ENCODE measurements around the gene MTA3. TPM values are rescaled to one million over a fixed set of nuclear protein-coding genes. Genes with fewer than 3 reads are reported as not detected.

The MTA3 gene
- polyA plus RNA-seq, 3 donors: 2.0 to 4.5 (median 2.2) TPM

GRCh38 chr2:42601076-42601475 is 32.6 kb downstream of the MTA3 start:
- Histone ChIP-seq H3K9ac (ENCODE audit: insufficient read depth, low read length, poor library complexity, severe bottlenecking) (no peak overlapping the region), H3K27ac (ENCODE audit: low read depth in 1 of 2, low read length in 2 of 2) (no peak overlapping the region), H2AFZ (ENCODE audit: insufficient read depth, low read depth, low read length, poor library complexity, severe bottlenecking) (no peak overlapping the region), H3K9me3 (replicated peaks in 1 of 2; ENCODE audit: control insufficient read depth in 1 of 2, insufficient read depth in 1 of 2, low read length in 2 of 2) (no peaks in the 10 kb centered on the region), H3K4me2 (replicated peaks; ENCODE audit: extremely low read depth, low read length, poor library complexity, severe bottlenecking) (no peak overlapping the region), H3K4me3 (replicated peaks in 1 of 3; ENCODE audit: low read depth in 2 of 3, low read length in 3 of 3) (no peak overlapping the region), H3K27me3 (ENCODE audit: control insufficient read depth in 2 of 2, insufficient read depth in 2 of 2, low read length in 2 of 2) (no peaks in the 10 kb centered on the region), H3K36me3 (replicated peaks in 1 of 2; ENCODE audit: control insufficient read depth in 1 of 2, insufficient read depth in 2 of 2, low read length in 2 of 2) (no peaks in the 10 kb centered on the region), H3K4me1 (ENCODE audit: control insufficient read depth in 1 of 2, insufficient read depth in 2 of 2, low read length in 2 of 2) (peaks cover 0 to 5% of the 10 kb centered on the region in 2 donors), H3K79me2 (ENCODE audit: insufficient read depth, low read length) (no peaks in the 10 kb centered on the region), H4K20me1 (ENCODE audit: insufficient read depth, low read length) (no peaks in the 10 kb centered on the region)
- Mint-ChIP-seq H3K4me1 (peaks cover 7% of the 10 kb centered on the region), H3K27ac (no peak overlapping the region), H3K9me3 (no peaks in the 10 kb centered on the region), H3K27me3 (ENCODE audit: low read depth in 3 of 3) (no peaks in the 10 kb centered on the region), H3K4me3 (no peak overlapping the region), H3K36me3 (no peaks in the 10 kb centered on the region)
- intact Hi-C loops (cut with micrococcal nuclease): no loop called here
- no peak for TF ChIP-seq CTCF (IDR thresholded peaks at IDR 0.05)
- DNase-seq: no peak
- 100% methylated on average over 1 of the region's 3 CpGs for WGBS (ENCODE audit: insufficient coverage)

DNA sequence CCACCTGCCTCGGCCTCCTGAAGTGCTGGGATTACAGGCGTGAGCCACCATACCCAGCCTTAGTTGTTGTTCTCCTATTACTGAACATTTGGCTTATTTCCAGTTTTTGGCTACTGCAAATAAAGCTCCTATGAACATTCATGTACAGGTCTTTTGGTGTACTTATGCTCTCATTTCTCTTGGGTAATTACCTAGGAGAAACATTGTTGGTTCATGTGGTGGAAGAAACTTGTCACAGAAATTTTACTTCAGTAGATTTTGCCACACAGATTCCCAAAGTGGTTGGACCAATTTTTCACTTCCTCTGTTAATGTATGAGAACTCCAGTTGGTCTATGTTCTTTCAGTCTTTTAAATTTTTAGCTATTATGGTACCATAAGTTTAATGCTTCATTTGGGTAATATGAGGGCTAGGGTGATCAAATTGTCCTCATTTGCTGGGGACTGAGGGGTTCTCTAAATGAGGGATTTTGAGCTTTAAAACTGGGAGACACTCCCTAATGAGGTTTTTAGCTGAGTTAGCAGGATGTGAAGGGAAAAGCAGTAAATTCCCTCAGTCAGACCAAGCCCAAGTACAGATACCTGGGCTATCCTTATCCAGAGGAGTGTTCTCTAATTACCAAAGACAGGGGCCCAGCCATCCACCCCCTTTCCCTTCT is 33.9 kb downstream of the MTA3 start:
- Histone ChIP-seq H3K4me2 (replicated peaks; ENCODE audit: extremely low read depth, low read length, poor library complexity, severe bottlenecking) (no peak overlapping the region), H4K20me1 (ENCODE audit: insufficient read depth, low read length) (no peaks in the 10 kb centered on the region), H3K79me2 (ENCODE audit: insufficient read depth, low read length) (no peaks in the 10 kb centered on the region), H3K4me3 (replicated peaks in 1 of 3; ENCODE audit: low read depth in 2 of 3, low read length in 3 of 3) (no peak overlapping the region), H3K27ac (ENCODE audit: low read depth in 1 of 2, low read length in 2 of 2) (no peak overlapping the region), H2AFZ (ENCODE audit: insufficient read depth, low read depth, low read length, poor library complexity, severe bottlenecking) (no peak overlapping the region), H3K27me3 (ENCODE audit: control insufficient read depth in 2 of 2, insufficient read depth in 2 of 2, low read length in 2 of 2) (no peaks in the 10 kb centered on the region), H3K36me3 (replicated peaks in 1 of 2; ENCODE audit: control insufficient read depth in 1 of 2, insufficient read depth in 2 of 2, low read length in 2 of 2) (no peaks in the 10 kb centered on the region), H3K9ac (ENCODE audit: insufficient read depth, low read length, poor library complexity, severe bottlenecking) (no peak overlapping the region), H3K4me1 (ENCODE audit: control insufficient read depth in 1 of 2, insufficient read depth in 2 of 2, low read length in 2 of 2) (peaks cover 0 to 5% of the 10 kb centered on the region in 2 donors), H3K9me3 (replicated peaks in 1 of 2; ENCODE audit: control insufficient read depth in 1 of 2, insufficient read depth in 1 of 2, low read length in 2 of 2) (no peaks in the 10 kb centered on the region)
- intact Hi-C loops (cut with micrococcal nuclease): no loop called here
- TF ChIP-seq CTCF (IDR thresholded peaks at IDR 0.05): no peak
- no peak overlapping the region for H3K4me3 Mint-ChIP-seq
- H3K27me3 Mint-ChIP-seq (ENCODE audit: low read depth in 3 of 3): no peaks in the 10 kb centered on the region
- WGBS (ENCODE audit: insufficient coverage): no CpG with 5 or more reads among the region's 2 CpGs
- H3K27ac Mint-ChIP-seq: no peak overlapping the region
- DNase-seq: no peak
- no peaks in the 10 kb centered on the region for H3K36me3 Mint-ChIP-seq
- H3K4me1 Mint-ChIP-seq: peaks cover 7% of the 10 kb centered on the region
- H3K9me3 Mint-ChIP-seq: peaks cover 0 to 4% (median 0%) of the 10 kb centered on the region in 7 donors
